PC-9 (cell line): Measurements from ENCODE around the gene TM9SF2. TPM values are rescaled to one million over a fixed set of nuclear protein-coding genes. Genes with fewer than 3 reads are reported as not detected.

Source experiments
- BruUV-seq: library from RNA; stranded (reverse); fragments of 400-500 nt; replicated peaks from 2 replicates; lab custom pipeline; 2021; lab: Mats Ljungman, UMichigan
- CTCF ChIA-PET: fragments of 300-600 bp; sonication (Branson Sonifier 250); formaldehyde crosslinking; loops from one replicate; lab custom pipeline; 2022; ENCODE audit warnings: antibody characterized with exemption; lab: Charles Lee
- POLR2A ChIA-PET: fragments of 300-600 bp; sonication (Branson Sonifier 250); formaldehyde crosslinking; loops from one replicate; lab custom pipeline; 2022; ENCODE audit warnings: antibody characterized with exemption; ENCODE audit not compliant: unreplicated experiment; lab: Charles Lee
- DNase-seq, 2 experiments: peaks; one replicate each; pipeline versions ENCODE4 v3.0.0 to v3.0.0-alpha.2; 2015 to 2022; ENCODE audit warnings: mixed read lengths in 1 of 2
- H2AFZ ChIP-seq: fragments of 200-600 bp; sonication (generic); 2 replicates; pipeline ENCODE4 v1.8.1; 2017; ENCODE audit warnings: antibody characterized with exemption
- H3F3A ChIP-seq: fragments of 200-600 bp; sonication (generic); 2 replicates; pipeline ENCODE4 v1.8.1; 2017; ENCODE audit warnings: antibody characterized with exemption, mild to moderate bottlenecking, low read depth; ENCODE audit not compliant: insufficient read depth
- H3K27ac ChIP-seq: fragments of 200-600 bp; sonication (generic); 2 replicates; pipeline ENCODE4 v1.6.1; 2016; ENCODE audit warnings: mixed run types
- H3K27me3 ChIP-seq: fragments of 200-600 bp; sonication (generic); 2 replicates; pipeline ENCODE4 v1.6.1; 2016; ENCODE audit warnings: low read depth, mixed run types; ENCODE audit not compliant: insufficient read depth
- H3K36me3 ChIP-seq: fragments of 200-600 bp; sonication (generic); 2 replicates; pipeline ENCODE4 v1.6.1; 2016; ENCODE audit warnings: low read depth, mixed run types
- H3K4me1 ChIP-seq: fragments of 200-600 bp; sonication (generic); replicated peaks from 2 replicates; pipeline ENCODE4 v1.6.1; 2016; ENCODE audit warnings: mixed run types; ENCODE audit not compliant: insufficient read depth
- H3K4me2 ChIP-seq: fragments of 200-600 bp; sonication (generic); 2 replicates; pipeline ENCODE4 v1.6.1; 2017; ENCODE audit warnings: mixed run types
- H3K4me3 ChIP-seq: fragments of 200-600 bp; sonication (generic); 2 replicates; pipeline ENCODE4 v1.6.1; 2016; ENCODE audit warnings: mixed run types
- H3K79me2 ChIP-seq: fragments of 200-600 bp; sonication (generic); 2 replicates; pipeline ENCODE4 v1.6.1; 2017; ENCODE audit warnings: low read depth, mixed run types
- H3K9me2 ChIP-seq: fragments of 200-600 bp; sonication (generic); 2 replicates; pipeline ENCODE4 v1.8.1; 2017; ENCODE audit warnings: mild to moderate bottlenecking; ENCODE audit not compliant: insufficient read depth
- H3K9me3 ChIP-seq: fragments of 200-600 bp; sonication (generic); 2 replicates; pipeline ENCODE4 v1.8.1; 2016; ENCODE audit warnings: low read depth; ENCODE audit not compliant: insufficient read depth
- H4K20me1 ChIP-seq: fragments of 200-600 bp; sonication (generic); 2 replicates; pipeline ENCODE4 v1.8.1; 2017; ENCODE audit not compliant: insufficient read depth
- EZH2 ChIP-seq: fragments of 200-600 bp; sonication (generic); IDR thresholded peaks from 2 replicates; pipeline ENCODE4 v1.8.0; 2017; ENCODE audit warnings: antibody characterized with exemption, low read depth
- intact Hi-C: fragments of 100-400 bp; cut with micrococcal nuclease; formaldehyde crosslinking; loops from one replicate; pipeline ENCODE4 v1.10.0; 2022; ENCODE audit not compliant: unreplicated experiment
- total RNA-seq: library from RNA; stranded (reverse); gene quantifications from 2 replicates; pipeline ENCODE4 v1.2.3, GENCODE V29; 2021
- TF ChIP-seq, protein P1 (sequence below): fragments of 200-600 bp; sonication (generic); conservative IDR thresholded peaks from 2 replicates; pipeline ENCODE4 v1.6.1; 2017; ENCODE audit warnings: mixed run types, antibody characterized with exemption, mild to moderate bottlenecking, moderate library complexity

The TM9SF2 gene
- total RNA-seq, 1 experiment from 2014 or later, result 87.0 TPM

DNA sequence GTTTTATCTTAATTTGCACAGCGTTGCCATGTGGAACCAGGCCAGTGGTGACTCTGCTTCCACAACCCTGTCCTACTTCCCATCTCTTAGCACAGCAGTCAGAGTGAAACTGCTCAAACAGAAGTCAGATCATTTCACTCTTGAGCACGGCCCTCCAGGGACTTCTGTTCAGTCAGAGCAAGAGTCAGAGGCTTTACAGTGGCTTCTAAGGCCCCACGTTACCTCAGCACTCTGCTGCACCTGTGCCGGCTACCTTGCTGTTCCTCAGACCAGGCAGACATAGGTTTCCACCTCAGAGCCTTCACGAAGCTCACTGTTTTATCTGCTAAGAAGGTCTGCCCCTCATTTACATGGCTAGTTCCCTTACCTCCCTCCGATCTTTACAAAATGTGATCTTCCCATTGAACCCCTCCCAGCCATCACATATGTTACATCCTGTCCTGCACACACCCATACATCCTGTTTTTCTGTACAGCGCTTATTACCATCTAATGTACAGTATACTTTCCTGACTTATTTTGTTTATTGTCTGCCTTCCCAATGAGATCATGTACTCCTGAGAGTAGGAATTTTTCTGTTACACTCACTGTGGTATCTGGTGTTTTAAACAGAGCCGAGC lies 41.6 kb downstream of the TM9SF2 start:
- no peak for TF ChIP-seq EZH2
- TF ChIP-seq, protein P1, sequence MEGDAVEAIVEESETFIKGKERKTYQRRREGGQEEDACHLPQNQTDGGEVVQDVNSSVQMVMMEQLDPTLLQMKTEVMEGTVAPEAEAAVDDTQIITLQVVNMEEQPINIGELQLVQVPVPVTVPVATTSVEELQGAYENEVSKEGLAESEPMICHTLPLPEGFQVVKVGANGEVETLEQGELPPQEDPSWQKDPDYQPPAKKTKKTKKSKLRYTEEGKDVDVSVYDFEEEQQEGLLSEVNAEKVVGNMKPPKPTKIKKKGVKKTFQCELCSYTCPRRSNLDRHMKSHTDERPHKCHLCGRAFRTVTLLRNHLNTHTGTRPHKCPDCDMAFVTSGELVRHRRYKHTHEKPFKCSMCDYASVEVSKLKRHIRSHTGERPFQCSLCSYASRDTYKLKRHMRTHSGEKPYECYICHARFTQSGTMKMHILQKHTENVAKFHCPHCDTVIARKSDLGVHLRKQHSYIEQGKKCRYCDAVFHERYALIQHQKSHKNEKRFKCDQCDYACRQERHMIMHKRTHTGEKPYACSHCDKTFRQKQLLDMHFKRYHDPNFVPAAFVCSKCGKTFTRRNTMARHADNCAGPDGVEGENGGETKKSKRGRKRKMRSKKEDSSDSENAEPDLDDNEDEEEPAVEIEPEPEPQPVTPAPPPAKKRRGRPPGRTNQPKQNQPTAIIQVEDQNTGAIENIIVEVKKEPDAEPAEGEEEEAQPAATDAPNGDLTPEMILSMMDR, result no peak
- CTCF ChIA-PET, result interaction anchor here (0.6 kb wide), 1 partner anchor 11 kb away, joined by 3 read pairs; no protein-coding TSS in a partner anchor
- DNase-seq, result no peak
- Histone ChIP-seq H4K20me1 (no peaks in the 10 kb centered on the region), H3K4me2 (no peak overlapping the region), H3K27me3 (no peaks in the 10 kb centered on the region), H3K9me2 (no peaks in the 10 kb centered on the region), H2AFZ (no peak overlapping the region), H3F3A (peaks cover 6% of the 10 kb centered on the region; the same call in 1 of the 2 replicates), H3K4me3 (no peak overlapping the region), H3K27ac (no peak overlapping the region), H3K4me1 (peaks cover 10% of the 10 kb centered on the region), H3K79me2 (no peaks in the 10 kb centered on the region), H3K9me3 (no peaks in the 10 kb centered on the region), H3K36me3 (peaks cover 60% of the 10 kb centered on the region)
- intact Hi-C loops, result no loop called here
- POLR2A ChIA-PET, result no interaction called here
- no TSS peak for BruUV-seq

DNA sequence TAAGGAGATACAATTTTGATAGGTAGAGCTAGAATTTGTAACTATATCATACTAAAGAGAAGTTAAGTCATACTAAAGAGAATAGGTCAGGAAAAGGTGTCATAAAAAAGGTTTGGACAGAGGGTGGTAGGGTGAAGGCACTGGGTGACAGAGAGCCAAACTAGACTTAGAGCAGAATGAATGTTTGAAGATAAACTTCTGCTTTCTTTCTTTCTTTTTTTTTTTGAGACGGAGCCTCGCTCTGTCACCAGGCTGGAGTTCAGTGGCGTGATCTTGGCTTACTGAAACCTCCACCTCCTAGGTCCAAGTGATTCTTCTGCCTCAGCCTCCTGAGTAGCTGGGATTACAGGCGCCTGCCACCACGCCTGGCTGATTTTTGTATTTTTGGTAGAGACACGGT lies 44.1 kb downstream of the TM9SF2 start:
- no peak for DNase-seq
- no peaks in the 10 kb centered on the region for H3K9me2 ChIP-seq
- H3K4me1 ChIP-seq, result peaks cover 10% of the 10 kb centered on the region
- no peaks in the 10 kb centered on the region for H3K9me3 ChIP-seq
- H3K79me2 ChIP-seq, result no peaks in the 10 kb centered on the region
- no peak overlapping the region for H3K4me2 ChIP-seq
- peaks cover 71% of the 10 kb centered on the region for H3K36me3 ChIP-seq
- ChIA-PET CTCF (no interaction called here), POLR2A (no interaction called here)
- no peak for TF ChIP-seq EZH2
- TF ChIP-seq, protein P1, result no peak
- intact Hi-C loops, result no loop called here
- H2AFZ ChIP-seq, result no peak overlapping the region
- H3K27ac ChIP-seq, result no peak overlapping the region
- no peaks in the 10 kb centered on the region for H3K27me3 ChIP-seq
- peaks cover 3% of the 10 kb centered on the region for H4K20me1 ChIP-seq
- BruUV-seq, result no TSS peak
- no peak overlapping the region for H3K4me3 ChIP-seq
- H3F3A ChIP-seq, result 0 out of 2 replicates have a peak, but pooled peaks cover 6% of the 10 kb centered on the region

DNA sequence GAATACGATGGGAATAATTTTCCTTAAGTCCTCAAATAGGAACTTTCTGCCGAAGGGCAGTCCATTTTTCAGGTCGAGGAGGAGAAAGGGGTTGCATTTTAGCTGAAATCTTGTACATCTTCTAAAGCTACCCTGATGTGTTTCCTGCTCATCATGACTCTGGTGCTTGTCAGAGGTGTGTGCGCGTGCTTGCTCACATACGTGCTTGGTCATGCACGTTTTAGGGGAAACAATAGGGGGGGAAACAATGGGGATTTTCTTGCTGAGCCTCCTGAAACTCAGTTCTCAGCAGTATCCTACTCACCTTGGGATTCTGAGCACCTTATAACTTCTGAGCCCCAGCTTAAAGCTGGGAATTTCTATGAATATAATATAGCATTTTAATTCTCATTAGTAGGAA lies 44.7 kb downstream of the TM9SF2 start:
- POLR2A ChIA-PET, result no interaction called here
- peaks cover 72% of the 10 kb centered on the region for H3K36me3 ChIP-seq
- intact Hi-C loops, result no loop called here

More for the DNA sequence above, 44.7 kb downstream of the TM9SF2 start:
- Histone ChIP-seq H3K9me3 (no peaks in the 10 kb centered on the region), H3K4me1 (peaks cover 10% of the 10 kb centered on the region), H3K4me3 (no peak overlapping the region), H3K9me2 (no peaks in the 10 kb centered on the region), H3K27ac (no peak overlapping the region), H3K27me3 (no peaks in the 10 kb centered on the region), H3F3A (peaks cover 6% of the 10 kb centered on the region; the same call in 1 of the 2 replicates), H3K4me2 (no peak overlapping the region), H2AFZ (no peak overlapping the region), H4K20me1 (peaks cover 3% of the 10 kb centered on the region), H3K79me2 (no peaks in the 10 kb centered on the region)
- CTCF ChIA-PET, result no interaction called here
- DNase-seq, result no peak
- no TSS peak for BruUV-seq
- TF ChIP-seq EZH2, result no peak
- TF ChIP-seq, protein P1, result no peak
